Pancreas (tissue), 10 donors: ENCODE results near the gene ARHGAP26. TPM values are rescaled to one million over a fixed set of nuclear protein-coding genes. Genes with fewer than 3 reads are reported as not detected.

Experiments used
- ATAC-seq, 4 donors: fragments of 200-7000 bp; cut with Tn5 transposase; one replicate each; pipeline versions ENCODE4 v1.8.0 to v1.9.1; 2020; ENCODE audit warnings: mild to moderate bottlenecking in 4 of 4, moderate library complexity in 4 of 4
- DNase-seq, 6 donors: peaks; one replicate each; pipeline ENCODE4 v3.0.0-alpha.2; 2020
- FAIRE-seq: peaks from 2 replicates; lab custom pipeline; 2012; peaks lifted over from hg19 to GRCh38; lab: Jason Lieb, UNC
- H3K27ac ChIP-seq, 4 donors: fragments of 200-600 bp; sonication (generic); 1 replicate in 3 of 4; 2 replicates in 1 of 4; pipeline versions ENCODE4 v1.5.0 to v1.8.0; 2020
- H3K27me3 ChIP-seq, 4 donors: fragments of 200-600 bp; one replicate each; pipeline ENCODE4 v1.8.0; 2021
- H3K36me3 ChIP-seq, 3 donors: fragments of 200-600 bp; sonication (generic) in 1 of 3; one replicate each; pipeline versions ENCODE4 v1.5.0 to v1.8.0; 2020 to 2021
- H3K4me1 ChIP-seq, 3 donors: fragments of 200-600 bp; one replicate each; pipeline ENCODE4 v1.8.0; 2021
- H3K4me3 ChIP-seq, 4 donors: fragments of 200-600 bp; sonication (generic) in 2 of 4; one replicate each; pipeline versions ENCODE4 v1.5.0 to v1.8.0; 2020 to 2021
- H3K9me3 ChIP-seq, 4 donors: fragments of 200-600 bp; one replicate each; pipeline ENCODE4 v1.8.0; 2021
- WGBS, 2 donors: extraction: QIAGEN DNeasy Blood & Tissue Kit; methylation state at CpG; one replicate each; pipeline ENCODE4 v1.1.7; 2013; 5-methylcytosine and 5-hydroxymethylcytosine counted together
- intact Hi-C, 3 donors: fragments of 100-400 bp; cut with DNase I; formaldehyde crosslinking; loops; one replicate each; pipeline versions ENCODE4 v1.11.1 to v1.14.2; 2022
- polyA plus RNA-seq, 2 donors: library from polyadenylated mRNA; stranded (reverse); fragments of 200-250 nt; gene quantifications; one replicate each; pipeline ENCODE4 v1.2.3, GENCODE V29; 2013
- total RNA-seq, 6 donors: library from RNA; stranded (reverse); fragmentation: NEBNext Ultra II Directional in 4 of 6; extraction: Animal tissue kit (Norgen Biotek cat#: 25700) in 4 of 6; gene quantifications; one replicate each; pipeline versions ENCODE4 v1.2.1 to v1.2.4, GENCODE V29; 2021 to 2023
- TF ChIP-seq, protein P1 (sequence below), 4 donors: fragments of 200-600 bp; sonication (generic) in 3 of 4; IDR thresholded peaks; one replicate each; pipeline versions ENCODE4 v1.5.0 to v1.8.0; 2021; ENCODE audit warnings: antibody characterized with exemption in 4 of 4
- donor health status: healthy with polysubstance abuse.
- donor health status: DM: no; HTN: no; CAD: no; lungs with moderate emphysema.
- donor health status: DM: no; HTN: no; CAD: no.
- donor health status: control.
- donor health status: control.
- donor health status: Bipolar disorder and iron deficiency.
- donor health status: DM: yes; HTN: yes; CAD: no.
- donor health status: DM: no; HTN: no; CAD: no.
- donor health status: DM: no; HTN: no; CAD: no.
- donor health status: DM: yes; HTN: yes; CAD: no.

The ARHGAP26 gene
- total and polyA plus RNA-seq, 8 donors = 3.0 to 28.1 (median 10.3) TPM

DNA sequence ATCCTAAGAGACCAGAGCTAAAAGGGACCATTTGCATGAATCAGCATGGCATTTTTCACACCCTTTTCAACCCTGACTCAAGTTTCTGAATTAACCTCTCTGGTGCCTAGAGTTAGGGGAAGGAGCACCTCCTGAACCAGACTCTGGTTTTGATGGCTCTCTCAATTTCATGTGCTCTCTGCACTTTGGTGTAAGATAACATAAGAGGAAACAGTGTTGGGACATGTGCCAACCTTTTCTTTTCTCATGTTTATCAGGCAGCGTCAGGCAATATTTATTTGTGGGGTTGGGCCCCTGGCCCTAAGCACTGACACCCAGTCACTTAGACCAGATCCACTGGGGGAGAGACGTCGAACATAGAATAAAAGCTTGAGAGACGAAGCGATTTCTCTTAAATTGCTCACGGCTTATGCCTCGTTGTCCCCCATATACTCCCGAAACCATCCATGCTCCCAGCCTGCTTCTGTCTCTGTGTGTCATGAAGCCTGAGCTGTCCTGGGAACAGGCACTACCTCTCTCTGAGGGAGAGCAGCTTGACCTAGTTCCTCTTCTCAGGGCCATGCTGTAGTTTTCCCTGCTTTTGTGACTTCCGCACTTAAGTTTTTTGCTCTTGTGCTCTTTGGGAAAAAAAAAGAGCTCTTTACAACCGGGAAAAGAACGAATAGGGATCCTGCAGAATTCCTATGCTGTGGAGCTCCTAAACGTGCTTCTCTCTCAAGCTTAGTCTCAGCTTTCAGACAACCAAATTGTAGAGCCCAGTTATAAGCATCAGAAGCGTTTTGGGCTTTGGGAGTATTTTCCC lies 437.6 kb downstream of the ARHGAP26 start:
- Histone ChIP-seq H3K9me3 (no peaks in the 10 kb centered on the region), H3K4me1 (no peaks in the 10 kb centered on the region), H3K27ac (no peak overlapping the region), H3K4me3 (no peak overlapping the region), H3K27me3 (no peaks in the 10 kb centered on the region), H3K36me3 (no peaks in the 10 kb centered on the region)
- ATAC-seq (peak in 1 of 4 donors; percentile 27), FAIRE-seq (no peak), DNase-seq (no peak)
- 75 to 86% methylated on average over 13 of the region's 13 CpGs for WGBS, 2 donors
- TF ChIP-seq, protein P1, sequence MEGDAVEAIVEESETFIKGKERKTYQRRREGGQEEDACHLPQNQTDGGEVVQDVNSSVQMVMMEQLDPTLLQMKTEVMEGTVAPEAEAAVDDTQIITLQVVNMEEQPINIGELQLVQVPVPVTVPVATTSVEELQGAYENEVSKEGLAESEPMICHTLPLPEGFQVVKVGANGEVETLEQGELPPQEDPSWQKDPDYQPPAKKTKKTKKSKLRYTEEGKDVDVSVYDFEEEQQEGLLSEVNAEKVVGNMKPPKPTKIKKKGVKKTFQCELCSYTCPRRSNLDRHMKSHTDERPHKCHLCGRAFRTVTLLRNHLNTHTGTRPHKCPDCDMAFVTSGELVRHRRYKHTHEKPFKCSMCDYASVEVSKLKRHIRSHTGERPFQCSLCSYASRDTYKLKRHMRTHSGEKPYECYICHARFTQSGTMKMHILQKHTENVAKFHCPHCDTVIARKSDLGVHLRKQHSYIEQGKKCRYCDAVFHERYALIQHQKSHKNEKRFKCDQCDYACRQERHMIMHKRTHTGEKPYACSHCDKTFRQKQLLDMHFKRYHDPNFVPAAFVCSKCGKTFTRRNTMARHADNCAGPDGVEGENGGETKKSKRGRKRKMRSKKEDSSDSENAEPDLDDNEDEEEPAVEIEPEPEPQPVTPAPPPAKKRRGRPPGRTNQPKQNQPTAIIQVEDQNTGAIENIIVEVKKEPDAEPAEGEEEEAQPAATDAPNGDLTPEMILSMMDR (IDR thresholded peaks at IDR 0.05) = no peak
- intact Hi-C loops = no loop called here

DNA sequence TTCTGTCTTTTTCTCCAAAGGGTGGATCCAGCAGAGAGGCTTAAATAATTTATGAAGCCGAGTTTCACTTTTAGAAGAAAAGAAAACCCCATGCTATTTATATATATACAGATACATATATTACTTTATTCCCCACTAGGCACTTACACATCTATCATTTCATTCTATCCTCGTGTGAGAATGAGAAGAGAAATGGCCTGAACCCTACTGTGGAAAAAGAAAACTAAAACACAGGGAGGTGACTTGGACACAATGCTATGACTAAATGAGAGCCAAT lies 438.1 kb downstream of the ARHGAP26 start:
- Histone ChIP-seq H3K27me3 (no peaks in the 10 kb centered on the region), H3K4me1 (no peaks in the 10 kb centered on the region), H3K9me3 (no peaks in the 10 kb centered on the region), H3K4me3 (no peak overlapping the region), H3K36me3 (no peaks in the 10 kb centered on the region), H3K27ac (no peak overlapping the region)
- TF ChIP-seq, protein P1 (IDR thresholded peaks at IDR 0.05) = no peak
- intact Hi-C loops = no loop called here
- FAIRE-seq (no peak), ATAC-seq (no peak), DNase-seq (no peak)
- 86 to 92% methylated on average over 2 of the region's 2 CpGs for WGBS, 2 donors

DNA sequence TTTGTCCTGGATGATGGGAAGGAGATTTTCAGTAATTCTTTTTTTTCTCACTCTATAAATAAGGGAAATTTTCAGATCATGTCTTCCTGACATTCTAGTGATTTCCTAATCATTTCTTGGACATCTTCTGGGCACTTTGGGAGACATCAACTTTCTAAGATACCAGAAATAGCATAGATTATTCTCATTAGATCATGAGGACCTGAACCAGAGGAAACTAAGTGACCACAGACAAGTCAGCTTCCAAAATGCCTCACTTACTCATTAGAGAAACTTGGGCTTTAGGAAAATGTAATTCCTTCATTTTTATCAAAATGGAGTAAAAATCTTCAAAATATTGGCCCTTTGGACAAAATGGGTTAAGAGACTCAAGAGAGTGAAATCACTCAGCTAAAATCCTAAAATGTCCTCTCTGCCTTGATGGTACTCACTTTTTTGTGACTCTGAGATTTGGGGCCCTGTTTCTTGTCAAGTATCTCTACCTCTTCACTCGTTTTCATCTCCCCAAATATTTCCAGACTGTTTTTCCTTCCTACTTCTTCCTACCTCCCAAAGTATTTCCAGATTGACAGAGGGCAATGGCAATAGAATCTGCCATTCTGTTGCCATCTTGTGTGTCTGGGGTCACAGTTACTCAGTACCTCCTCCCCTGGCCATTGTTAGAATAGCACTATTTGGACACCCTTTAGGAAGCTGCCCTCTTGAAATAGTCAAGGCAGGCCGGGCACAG lies 438.8 kb downstream of the ARHGAP26 start:
- Histone ChIP-seq H3K27ac (no peak overlapping the region), H3K27me3 (no peaks in the 10 kb centered on the region), H3K4me3 (no peak overlapping the region), H3K9me3 (no peaks in the 10 kb centered on the region), H3K36me3 (no peaks in the 10 kb centered on the region), H3K4me1 (no peaks in the 10 kb centered on the region)
- TF ChIP-seq, protein P1 (IDR thresholded peaks at IDR 0.05) = no peak
- no peak for DNase-seq
- WGBS, 2 donors = 74 to 76% methylated on average over 2 of the region's 2 CpGs
- intact Hi-C loops = no loop called here
- ATAC-seq = no peak
- no peak for FAIRE-seq

DNA sequence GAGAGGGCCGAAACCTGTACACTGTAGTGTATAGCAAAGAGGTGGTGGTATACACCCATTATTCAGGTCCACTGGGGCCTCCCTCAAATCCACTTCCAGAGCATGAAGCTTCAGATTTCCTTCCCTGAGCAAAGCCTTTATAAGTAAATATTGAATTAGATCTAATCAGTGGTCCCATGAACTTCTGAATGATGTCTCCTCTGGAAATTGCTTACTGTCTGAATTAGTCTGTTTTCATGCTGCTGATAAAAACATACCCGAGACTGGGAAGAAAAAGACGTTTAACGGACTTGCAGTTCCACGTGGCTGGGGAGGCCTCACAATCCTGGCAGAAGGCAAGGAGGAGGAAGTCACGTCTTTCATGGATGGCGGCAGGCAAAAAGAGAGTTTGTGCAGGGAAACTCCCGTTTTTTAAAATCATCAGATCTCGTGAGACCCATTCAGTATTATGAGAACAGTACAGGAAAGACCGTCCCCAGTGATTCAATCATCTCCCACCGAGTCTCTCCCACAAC lies 439.8 kb downstream of the ARHGAP26 start:
- Histone ChIP-seq H3K9me3 (no peaks in the 10 kb centered on the region), H3K4me3 (no peak overlapping the region), H3K36me3 (no peaks in the 10 kb centered on the region), H3K27ac (no peak overlapping the region), H3K27me3 (no peaks in the 10 kb centered on the region), H3K4me1 (no peaks in the 10 kb centered on the region)
- ATAC-seq (no peak), FAIRE-seq (no peak), DNase-seq (no peak)
- TF ChIP-seq, protein P1 (IDR thresholded peaks at IDR 0.05) = no peak
- 89 to 90% methylated on average over 11 of the region's 11 CpGs for WGBS, 2 donors
- intact Hi-C loops = no loop called here

DNA sequence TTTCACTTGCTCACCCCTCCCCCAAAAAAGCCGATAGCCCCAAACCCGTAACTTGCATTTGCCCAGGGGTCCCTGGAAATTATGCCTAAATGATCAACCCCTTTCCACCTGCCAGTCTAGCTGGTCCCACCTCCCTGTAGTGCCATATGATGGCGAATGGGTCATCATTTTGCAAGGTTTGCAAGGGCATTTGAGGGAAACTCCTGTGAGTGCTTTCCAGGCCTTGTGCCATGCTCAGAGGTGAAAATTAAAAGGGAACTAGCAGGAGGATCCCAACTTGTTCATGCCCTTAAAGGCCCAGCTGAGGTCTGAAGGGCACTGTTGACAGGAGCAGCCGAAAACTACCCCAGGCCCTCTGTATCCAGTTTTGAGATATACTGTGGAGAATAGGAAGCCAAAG lies 440.4 kb downstream of the ARHGAP26 start:
- no peak for DNase-seq
- no peaks in the 10 kb centered on the region for H3K9me3 ChIP-seq
- H3K27me3 ChIP-seq = no peaks in the 10 kb centered on the region
- no peak for ATAC-seq
- WGBS, 2 donors = 96 to 99% methylated on average over 4 of the region's 4 CpGs
- intact Hi-C loops = no loop called here
- TF ChIP-seq, protein P1 (IDR thresholded peaks at IDR 0.05) = no peak
- H3K4me3 ChIP-seq = no peak overlapping the region
- no peak overlapping the region for H3K27ac ChIP-seq
- H3K4me1 ChIP-seq = no peaks in the 10 kb centered on the region
- H3K36me3 ChIP-seq = no peaks in the 10 kb centered on the region
- no peak for FAIRE-seq
